HG02798 (cell line): ENCODE results near the gene SLC25A29.
"Not testable (repeated sequence)": the region's sequence is repeated elsewhere in the genome, so short reads cannot be mapped to it uniquely, and the experiment has no call there.

Experiments
- ATAC-seq: cut with Tn5 transposase; IDR thresholded peaks from one replicate; pipeline ENCODE4 v1.9.1; 2021; ENCODE audit warnings: mild to moderate bottlenecking; ENCODE audit not compliant: unreplicated experiment, poor library complexity

The SLC25A29 gene, protein sequence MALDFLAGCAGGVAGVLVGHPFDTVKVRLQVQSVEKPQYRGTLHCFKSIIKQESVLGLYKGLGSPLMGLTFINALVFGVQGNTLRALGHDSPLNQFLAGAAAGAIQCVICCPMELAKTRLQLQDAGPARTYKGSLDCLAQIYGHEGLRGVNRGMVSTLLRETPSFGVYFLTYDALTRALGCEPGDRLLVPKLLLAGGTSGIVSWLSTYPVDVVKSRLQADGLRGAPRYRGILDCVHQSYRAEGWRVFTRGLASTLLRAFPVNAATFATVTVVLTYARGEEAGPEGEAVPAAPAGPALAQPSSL

DNA sequence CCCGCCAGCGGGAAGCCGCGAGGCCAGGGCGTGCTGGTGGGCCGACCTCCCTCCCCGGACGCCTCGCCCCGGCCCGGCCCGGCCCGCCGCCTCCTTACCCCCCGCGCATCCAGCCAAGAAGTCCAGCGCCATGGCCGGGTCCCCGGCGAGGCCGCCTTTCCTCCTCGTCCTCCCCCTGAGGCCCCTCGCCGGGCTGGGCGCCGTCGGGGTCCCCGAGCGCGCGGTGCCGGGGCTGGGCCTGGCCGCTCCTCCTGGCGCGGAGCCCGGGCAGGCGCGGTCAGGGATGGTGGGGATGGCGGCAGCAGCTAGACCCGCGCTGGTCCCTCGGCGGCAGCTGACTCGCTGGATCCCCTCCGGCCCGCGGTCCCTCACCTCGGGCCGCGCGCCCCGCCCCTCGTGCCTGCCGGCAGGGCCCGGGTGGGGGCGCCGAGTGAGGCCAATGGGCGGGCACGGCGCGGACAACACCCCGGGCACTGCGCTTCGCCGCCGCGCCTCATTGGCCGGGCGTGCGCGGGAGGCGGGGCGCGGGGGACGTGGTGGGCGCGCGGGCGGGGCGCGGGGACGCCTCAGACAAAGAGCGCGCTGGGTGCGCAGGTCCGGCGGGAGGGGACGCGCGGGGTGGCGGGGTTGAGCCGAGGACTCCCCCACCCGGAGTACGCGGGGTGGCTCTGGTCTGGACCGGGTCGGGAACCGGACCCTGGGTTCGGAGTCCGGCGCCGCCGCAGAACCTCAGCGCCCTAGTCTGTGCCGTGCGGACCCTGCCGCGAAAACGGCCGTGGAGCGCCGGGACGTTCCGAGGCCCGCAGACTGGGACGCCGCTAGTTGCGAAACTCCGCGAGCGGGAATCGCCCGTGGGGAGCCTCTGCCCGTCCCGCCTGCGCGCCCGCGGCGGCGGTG is at the start of gene SLC25A29:
Gene SLC25A29, minus strand, starts transcription at position 344 of the 897 bp plus-strand sequence. Its CDS starts 212 bp downstream, at position 132.
- ATAC-seq, result peak; percentile 96

DNA sequence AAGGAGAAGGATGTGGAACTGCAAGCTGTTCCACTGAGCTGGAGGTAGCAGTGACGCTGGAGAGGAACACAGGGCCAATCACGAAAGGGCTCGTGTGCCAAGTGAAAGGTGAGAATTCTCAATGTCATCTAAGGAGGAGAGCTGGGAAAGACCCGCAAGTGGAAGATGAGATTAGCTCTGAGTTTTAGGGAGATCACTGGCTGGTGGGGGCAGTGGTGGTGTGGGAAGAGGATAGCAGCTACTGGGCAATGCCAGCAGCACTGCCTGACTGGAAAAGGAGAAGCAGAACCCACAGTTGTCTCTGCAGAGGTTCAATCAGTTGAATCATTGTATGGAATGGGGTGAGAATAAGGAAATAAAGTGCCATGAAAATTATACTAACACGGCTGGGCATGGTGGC is 44.7 kb upstream of the SLC25A29 start:
- ATAC-seq, result no peak

DNA sequence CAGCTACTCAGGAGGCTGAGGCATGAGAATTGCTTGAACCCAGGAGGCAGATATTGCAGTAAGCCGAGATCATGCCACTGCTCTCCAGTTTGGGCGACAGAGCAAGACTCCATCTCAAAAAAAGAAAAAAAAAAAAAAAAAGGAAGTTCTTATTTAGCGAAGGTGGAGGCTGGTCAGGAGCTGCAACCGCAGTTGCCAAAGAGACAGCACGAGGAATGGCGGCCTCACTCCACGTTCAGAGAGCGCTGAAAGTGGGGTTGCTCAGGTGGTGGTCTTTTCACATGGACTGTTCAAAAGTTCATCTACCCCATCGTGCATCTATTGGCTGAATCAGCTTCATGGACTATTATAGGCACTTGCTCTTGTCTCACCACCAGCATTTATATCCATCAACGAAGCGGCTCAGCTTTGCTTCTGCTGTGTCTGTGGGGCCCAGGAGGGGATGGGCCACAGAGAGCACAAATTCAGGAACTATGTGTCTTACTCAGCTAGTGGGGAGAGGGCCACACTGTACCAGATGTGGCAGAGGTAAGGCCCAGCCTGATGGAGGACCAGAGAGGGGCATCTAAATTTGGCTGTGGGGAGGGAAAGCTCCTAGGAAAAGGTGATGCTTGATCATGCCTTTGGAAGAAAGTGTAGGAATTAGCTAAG is 44.2 kb upstream of the SLC25A29 start:
- ATAC-seq, result no peak

DNA sequence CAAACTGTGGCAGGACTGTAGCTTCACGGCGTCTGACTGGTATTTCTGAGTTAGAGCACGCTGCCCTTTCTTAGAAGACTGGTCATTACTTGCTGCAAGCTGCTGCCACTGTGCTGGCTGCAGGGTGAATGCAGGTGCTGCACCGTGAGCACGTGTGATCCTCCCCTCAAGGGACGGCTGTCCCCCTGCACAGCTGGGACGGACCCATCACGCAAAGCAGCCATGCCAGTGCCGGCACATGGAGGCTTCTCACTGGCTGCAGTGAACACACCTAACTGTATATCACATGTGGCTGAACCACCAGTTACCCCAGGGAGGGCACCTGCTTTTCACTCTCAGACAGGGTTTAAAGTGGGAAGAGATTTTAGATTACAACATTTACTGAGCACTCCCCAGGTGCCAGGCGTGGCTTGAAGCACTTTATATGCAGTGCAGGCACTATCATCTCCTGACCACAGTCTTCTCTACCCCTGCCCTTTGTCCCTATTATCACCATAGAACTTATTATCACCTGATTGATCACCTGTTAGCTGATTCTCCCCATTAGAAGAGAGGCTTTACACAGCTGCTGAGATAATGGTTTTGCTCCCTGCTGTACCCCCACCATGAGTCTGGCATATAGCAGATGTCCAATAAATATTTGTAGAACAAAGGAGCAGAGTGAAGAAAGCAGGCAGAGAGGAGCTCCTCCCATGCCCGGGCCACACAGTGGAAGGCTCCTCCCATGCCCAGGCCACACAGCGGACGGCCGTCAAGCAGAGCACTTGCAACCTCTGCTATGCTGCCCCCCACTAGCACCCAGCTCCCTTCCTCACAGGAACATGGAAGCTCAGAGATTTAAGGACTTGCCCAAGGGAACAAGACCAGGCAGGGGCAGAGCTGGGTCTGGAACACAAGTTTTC is 42.8 kb upstream of the SLC25A29 start:
- ATAC-seq, result no peak

DNA sequence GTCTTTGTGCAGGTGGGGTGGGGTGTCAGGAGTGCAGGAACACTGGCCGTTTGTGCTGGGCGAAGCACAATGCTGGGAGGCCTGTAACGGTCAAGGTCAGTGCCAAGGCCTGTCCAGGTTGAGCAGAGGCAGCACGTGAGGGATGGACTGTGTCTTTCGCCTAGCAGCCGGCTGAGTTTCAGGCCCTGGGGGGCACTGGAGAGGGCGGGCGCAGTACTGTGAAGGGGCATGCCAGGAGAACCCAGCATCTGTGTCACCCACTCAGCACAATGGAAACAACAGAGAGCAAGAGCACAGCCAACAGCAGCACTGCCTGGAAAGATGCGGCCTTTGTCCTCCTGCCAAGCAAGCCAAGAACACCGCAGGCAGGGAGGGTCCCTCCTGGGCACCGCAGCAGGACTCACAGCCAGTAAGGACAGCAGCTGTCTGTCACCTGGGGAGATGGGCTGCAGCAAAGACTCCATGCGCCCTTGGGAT is 42.0 kb upstream of the SLC25A29 start:
- no peak for ATAC-seq

DNA sequence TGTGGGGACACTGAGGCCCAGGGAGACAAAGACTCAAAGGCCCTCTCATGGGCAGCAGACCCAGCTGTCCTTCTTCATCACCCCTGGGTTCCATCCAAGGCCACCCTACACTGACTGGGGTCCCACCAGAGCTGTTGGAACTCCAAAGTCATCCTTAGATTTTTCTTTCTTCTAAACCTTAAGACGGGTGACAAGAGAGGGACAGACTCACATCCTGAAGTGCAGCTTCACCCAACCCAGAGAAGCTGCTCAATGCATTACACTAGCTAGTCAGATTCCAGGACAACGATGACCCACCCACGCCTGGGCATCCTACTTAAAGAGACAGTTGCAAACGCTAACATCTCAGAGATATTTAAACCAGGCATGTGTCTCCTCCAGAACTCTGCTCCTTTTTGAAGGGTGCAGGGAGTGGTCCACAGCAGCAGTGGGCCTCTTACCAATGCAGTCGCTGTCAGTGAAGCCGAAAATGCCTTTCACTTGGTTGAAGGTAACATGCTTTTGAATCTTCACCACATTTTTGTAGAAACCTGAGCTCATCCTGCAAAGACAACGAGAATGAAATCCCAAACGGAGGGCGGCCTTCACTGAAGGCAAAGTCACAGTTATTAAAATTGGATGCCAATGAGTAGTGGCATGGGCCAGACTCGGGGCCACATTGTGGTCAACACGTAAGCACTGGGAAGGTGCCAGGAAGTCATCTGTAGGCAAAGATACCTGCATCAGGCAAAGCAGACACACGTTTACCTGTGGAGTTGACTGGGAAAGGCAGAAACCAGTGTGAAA is 40.3 kb upstream of the SLC25A29 start:
- ATAC-seq, result no peak

DNA sequence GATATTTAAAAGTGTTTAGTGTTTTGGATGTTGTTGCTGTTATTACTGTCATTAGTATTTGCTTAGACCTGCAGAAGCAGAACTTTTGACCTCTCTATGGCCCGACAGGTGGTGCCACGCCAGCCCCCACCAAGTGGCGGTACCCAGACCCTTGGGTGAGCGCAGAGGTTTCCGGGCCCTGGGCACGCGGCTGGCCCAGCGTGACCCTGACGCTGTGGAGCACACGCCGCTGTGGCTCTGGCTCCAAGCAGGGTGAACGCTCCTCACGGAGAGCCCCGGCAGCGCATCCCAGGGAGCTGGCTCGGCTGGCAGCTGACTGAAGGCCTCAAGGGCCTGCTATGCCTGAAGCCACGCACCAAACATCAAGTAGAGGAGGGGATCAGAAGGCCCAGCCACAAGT is 39.5 kb upstream of the SLC25A29 start:
- ATAC-seq, result no peak

DNA sequence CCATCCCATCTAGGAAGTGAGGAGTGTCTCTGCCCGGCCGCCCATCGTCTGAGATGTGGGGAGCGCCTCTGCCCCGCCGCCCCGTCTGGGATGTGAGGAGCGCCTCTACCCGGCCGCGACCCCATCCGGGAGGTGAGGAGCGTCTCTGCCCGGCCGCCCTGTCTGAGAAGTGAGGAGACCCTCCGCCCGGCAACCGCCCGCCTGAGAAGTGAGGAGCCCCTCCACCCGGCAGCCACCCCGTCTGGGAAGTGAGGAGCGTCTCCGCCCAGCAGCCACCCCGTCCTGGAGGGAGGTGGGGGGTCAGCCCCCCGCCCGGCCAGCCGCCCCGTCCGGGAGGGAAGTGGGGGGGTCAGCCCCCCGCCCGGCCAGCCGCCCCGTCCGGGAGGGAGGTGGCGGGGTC is 38.4 kb upstream of the SLC25A29 start:
- ATAC-seq, result not testable (repeated sequence)

DNA sequence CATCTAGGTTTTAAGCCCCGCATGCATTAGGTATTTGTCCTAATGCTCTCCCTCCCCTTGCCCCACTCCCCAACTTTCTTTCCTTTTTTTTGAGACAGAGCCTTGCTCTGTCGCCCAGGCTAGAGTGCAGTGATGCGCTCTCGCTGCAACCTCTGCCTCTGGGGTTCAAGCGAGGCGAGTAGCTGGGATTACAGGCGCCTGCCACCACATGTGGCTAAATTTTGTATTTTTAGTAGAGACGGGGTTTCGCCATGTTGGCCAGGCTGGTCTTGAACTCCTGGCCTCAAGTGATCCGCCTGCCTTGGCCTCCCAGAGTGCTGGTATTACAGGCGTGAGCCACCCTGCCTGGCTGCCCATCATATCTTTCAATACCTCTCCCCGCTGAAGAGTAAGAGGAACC is 36.6 kb upstream of the SLC25A29 start:
- ATAC-seq, result not testable (repeated sequence)

DNA sequence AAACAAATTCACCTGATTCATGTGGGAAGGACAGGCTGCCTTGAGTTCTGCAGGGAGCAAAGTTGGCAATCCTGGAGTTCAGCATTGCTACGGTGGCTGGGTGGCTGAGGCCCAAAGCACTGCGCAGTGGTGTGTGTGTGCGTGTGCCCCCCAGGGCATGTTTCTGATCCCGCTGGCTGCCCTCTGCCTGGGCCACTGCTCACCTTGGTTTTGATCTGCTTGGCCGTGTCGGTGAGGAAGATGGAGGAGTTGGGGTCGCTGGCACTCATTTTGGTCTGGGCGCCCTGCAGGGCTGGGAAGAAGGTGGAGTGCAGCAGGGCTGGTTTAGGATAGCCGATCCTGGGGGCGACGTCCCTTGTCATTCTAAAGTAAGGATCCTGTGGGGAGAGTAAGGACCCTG is 36.0 kb upstream of the SLC25A29 start:
- no peak for ATAC-seq

DNA sequence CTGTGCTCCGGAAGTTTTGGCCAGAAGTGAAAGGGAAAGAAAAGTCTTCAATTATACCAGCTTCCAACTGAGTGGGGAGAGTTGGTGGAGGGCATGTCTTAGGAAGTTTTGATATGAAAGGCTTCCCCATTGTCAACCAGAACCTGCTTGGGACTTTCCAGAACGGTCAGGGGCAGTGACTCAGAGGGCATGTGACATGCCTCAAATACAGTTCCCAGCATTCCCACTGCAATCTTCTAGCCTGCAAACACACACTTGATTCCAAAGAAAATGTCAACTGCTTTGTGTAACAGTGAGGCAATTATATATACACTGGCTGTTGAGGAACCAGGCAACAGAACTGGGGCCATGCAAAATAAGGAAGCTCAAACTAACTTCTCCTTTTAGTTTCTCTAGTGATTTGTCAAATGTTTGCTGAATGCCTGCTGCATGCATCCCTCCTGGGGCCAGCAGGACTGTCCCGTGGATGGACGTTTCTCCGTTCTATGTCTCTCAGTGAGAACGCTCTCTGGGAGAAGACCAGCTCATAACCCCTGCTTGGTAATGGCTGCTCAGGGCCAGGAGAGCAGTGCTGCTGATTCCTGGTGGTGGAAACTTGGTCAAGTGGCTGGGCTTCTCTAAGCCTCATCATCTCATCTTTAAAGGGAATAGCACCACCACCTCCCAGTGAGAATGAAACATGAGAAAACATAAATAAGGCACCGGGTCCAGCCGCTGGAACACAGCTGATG is 35.2 kb upstream of the SLC25A29 start:
- ATAC-seq, result peak; percentile 41

DNA sequence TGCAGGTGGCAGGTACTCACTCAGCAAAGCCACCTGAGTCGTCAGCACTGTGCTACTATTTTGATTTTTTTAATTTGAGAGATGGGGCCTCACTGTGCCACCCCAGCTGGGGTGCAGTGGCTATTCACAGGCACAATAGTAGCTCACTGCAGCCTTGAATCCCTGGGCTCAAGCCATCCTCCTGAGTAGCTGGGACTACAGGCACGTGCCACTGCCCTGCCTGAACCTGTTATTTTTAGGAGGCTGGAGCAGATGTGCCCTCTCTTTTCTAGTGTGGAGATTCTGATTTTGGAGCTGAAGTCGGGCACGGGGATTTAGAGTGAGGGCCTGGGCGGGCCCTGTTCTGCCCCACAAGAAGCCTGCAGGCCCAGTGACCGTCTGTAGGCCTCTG is 34.2 kb upstream of the SLC25A29 start:
- ATAC-seq, result no peak

DNA sequence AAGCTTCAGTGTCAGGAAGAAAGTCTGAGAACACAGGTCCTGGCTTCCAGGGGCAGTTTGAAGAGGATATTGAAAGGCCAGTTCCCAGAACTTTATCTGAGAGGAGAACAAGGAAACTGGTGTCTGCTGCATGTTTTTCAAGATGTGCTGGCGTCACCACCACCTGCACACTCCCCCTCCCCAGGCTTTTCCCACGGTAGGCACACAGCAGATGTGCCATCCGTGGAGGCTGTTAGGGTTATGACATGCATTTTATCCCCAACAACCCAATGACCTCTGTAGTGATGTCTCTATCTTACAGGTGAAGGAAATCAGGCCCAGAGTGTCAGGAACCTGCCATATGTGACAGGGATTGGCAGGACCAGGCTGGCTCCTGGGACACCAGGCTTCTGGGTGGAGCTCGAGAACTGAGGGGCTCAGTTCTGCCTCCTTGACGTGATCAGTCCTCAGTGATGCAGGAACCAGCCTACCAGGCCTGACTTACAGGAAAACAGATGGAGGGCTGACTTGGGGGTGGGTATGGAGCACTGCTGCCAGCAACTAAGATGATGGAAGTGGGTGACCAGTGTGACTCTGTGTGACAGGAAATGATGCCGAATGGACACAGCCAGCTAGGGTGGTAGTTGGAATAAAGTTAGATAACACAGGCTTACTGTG is 33.6 kb upstream of the SLC25A29 start:
- no peak for ATAC-seq

DNA sequence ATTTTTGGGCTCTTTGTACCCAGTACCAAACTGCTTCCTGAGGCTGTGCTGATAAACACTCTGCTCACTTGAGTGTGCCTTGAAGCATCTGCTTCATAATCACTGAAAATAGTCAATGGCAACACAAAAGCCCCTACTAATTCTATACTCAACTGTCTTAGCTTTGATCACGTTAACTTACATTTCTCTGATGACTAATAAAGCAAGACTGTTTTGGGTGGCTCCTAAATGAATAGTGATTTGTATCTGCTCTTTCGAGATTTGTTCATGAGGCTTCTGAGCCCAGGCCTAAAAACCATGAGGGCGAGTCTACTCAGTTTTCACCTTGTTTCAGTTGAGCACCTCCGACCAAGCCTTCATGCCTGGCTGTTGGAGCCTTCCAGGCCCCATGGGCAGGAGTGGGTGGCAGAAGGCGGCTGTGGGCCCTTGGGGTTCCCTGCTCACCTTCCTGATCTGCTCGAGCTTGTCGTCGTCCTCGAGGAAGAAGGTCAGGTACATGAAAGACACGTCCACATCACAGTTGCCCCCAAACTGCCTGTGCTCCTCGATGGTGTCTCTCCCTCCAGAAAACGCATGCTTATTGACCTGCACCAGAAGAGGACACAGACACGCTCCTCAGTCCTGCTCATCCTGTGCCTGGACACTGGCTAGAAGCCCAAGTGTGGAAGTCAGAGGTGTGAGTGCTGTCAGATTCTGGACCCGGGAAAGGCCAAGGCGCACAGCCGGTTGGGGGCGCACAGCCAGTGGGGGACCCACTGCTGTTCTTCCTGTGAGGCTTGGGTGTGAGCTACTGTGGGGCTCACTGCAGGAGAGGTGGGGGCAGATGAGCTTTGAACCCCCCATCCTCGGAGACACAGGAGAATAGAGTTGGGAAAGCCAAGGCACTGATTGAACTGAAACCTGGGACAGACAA is 30.6 kb upstream of the SLC25A29 start:
- no peak for ATAC-seq

DNA sequence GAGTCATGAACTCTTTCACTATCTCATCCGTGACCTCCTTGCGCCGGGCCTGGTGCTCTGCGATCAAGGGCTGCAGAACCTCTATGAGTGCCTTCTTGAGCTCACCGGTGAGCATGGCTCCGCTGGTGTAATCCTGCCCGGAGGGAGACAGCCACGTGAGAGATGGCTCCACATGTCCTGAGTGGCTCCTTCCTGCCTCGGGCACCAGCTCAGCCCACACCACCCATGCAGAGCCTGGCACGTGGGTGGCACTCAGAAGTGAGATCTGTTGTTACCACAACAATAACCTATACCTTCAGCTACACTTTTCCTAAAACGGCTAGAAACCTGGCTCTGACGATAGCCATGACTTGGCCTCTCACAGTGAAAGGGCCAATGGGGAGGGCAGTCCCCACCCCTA is 28.7 kb upstream of the SLC25A29 start:
- ATAC-seq, result no peak

DNA sequence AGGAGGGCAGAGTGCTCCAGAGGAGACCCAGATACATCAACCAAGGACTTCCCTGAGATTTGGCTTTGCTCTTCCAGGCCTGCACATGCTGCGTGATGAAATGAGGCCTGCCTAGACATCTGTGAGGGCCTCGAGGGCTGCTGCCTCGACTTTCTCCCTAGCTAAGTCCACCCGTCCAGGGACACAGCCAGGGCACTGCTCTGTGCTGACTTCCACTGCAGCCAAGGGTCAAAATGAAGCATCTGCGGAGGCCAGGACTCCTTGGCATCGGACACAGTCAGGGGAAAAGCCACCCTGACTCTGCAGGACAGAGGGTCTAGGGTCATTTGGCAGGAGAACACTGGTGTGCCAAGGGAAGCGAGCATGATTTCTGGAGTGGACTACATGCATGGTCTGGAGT is 27.6 kb upstream of the SLC25A29 start:
- ATAC-seq, result no peak

DNA sequence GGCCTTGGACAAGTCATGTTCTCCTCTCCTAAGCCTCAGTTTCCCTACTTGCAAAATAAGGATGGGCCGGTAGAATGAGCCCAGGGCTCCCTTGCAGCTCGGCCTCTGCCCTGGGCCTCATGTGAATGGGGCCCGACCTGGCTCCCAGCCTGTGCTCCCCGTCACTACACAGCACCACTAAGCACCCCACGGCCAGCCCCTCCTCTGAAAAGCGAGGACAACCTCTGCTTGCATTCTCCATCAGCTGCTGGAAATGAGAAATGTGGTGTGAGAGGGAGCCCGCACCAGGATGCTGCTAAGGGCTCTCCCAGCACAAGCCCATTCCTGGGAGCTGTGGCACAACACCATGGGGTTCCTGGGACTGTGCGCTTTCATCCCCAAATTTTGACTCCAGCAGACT is 27.1 kb upstream of the SLC25A29 start:
- no peak for ATAC-seq
